Transverse colon (tissue), 4 donors: ENCODE results near the gene RBM23. TPM values are rescaled to one million over a fixed set of nuclear protein-coding genes. Genes with fewer than 3 reads are reported as not detected.

Experiments used
- DNase-seq: peaks from one replicate; pipeline ENCODE4 v3.0.0-alpha.2; 2019
- H3K27ac ChIP-seq, 4 donors: fragments of 200-600 bp; sonication (generic); 2 replicates each; pipeline ENCODE4 v1.5.1; 2016 to 2018; ENCODE audit warnings: inconsistent platforms in 4 of 4
- H3K27me3 ChIP-seq: fragments of 200-600 bp; sonication (generic); 2 replicates; pipeline ENCODE4 v1.5.1; 2017; ENCODE audit warnings: inconsistent platforms
- H3K36me3 ChIP-seq, 4 donors: fragments of 200-600 bp; sonication (generic); 2 replicates each; pipeline ENCODE4 v1.5.1; 2017 to 2019; ENCODE audit warnings: inconsistent platforms in 4 of 4
- H3K4me1 ChIP-seq, 4 donors: fragments of 200-600 bp; sonication (generic); 2 replicates each; pipeline ENCODE4 v1.5.1; 2017 to 2020; ENCODE audit warnings: inconsistent platforms in 4 of 4
- H3K4me3 ChIP-seq, 4 donors: fragments of 200-600 bp; sonication (generic); 1 replicate in 1 of 4; 2 replicates in 3 of 4; pipeline versions ENCODE4 v1.5.1 to v1.6.1; 2017 to 2019; ENCODE audit warnings: inconsistent platforms in 4 of 4
- H3K9me3 ChIP-seq, 2 donors: fragments of 200-600 bp; sonication (generic); 2 replicates each; pipeline ENCODE4 v1.5.1; 2017 to 2019; ENCODE audit warnings: inconsistent platforms in 2 of 2
- CTCF ChIP-seq, 5 experiments: fragments of 200-600 bp in 3 of 5; fragments of 450-650 bp in 2 of 5; sonication (generic) in 3 of 5; IDR thresholded peaks; 1 replicate in 2 of 5; 2 replicates in 3 of 5; pipeline ENCODE4 v1.5.1; 2016 to 2017; ENCODE audit warnings: antibody characterized with exemption in 5 of 5, inconsistent platforms in 3 of 5, mild to moderate bottlenecking in 2 of 5, moderate library complexity in 1 of 5
- EP300 ChIP-seq: sonication (generic); formaldehyde crosslinking; IDR thresholded peaks from one replicate; pipeline ENCODE4 v1.6.1; 2017; ENCODE audit warnings: antibody characterized with exemption, low read depth
- POLR2A ChIP-seq: fragments of 450-650 bp; IDR thresholded peaks from one replicate; pipeline ENCODE4 v1.6.1; 2016; ENCODE audit warnings: antibody characterized with exemption, mild to moderate bottlenecking, moderate library complexity
- POLR2AphosphoS5 ChIP-seq, 3 donors: sonication (generic); formaldehyde crosslinking; IDR thresholded peaks; one replicate each; pipeline ENCODE4 v1.6.1; 2016; ENCODE audit warnings: antibody characterized with exemption in 3 of 3
- WGBS, 2 donors: methylation state at CpG; one replicate each; pipeline ENCODE4 v1.1.5; 2018; ENCODE audit warnings: low coverage in 1 of 2; 5-methylcytosine and 5-hydroxymethylcytosine counted together
- in situ Hi-C, 4 donors: fragments of 200-750 bp; cut with MboI; loops; one replicate each; pipeline versions ENCODE4 v1.15.0 to v1.15.1; 2017; ENCODE audit warnings: low sequenced_read_pairs in 3 of 4, low pct_ligation_motif_present in 1 of 4, low pct_unique_long_range_greater_than_20kb in 1 of 4
- intact Hi-C: fragments of 100-400 bp; cut with DNase I; formaldehyde crosslinking; loops from one replicate; pipeline ENCODE4 v1.15.1; 2023; ENCODE audit warnings: low total_unique reads
- total RNA-seq, 4 donors: library from RNA; depleted of rRNA; stranded (reverse); fragments of >200 nt; gene quantifications; one replicate each; pipeline ENCODE4 v1.1.0, GENCODE V29; 2016

Gene RBM23
- total RNA-seq, 4 donors from 2014 or later: 96.4 to 186 (median 114) TPM

GRCh38 chr14:22848351-22849164, 70.4 kb downstream of the RBM23 start:
- in situ Hi-C loops: loop anchor here in 2 of 4 donors (10.0 to 25.0 kb wide), 2 partner anchors 261 to 284 kb away; partner anchors contain the start of genes ABHD4 (in 1 of the 2) and DAD1 (in 1 of the 2)
- Histone ChIP-seq H3K4me3 (no peak overlapping the region), H3K4me1 (peaks cover 39 to 76% (median 60%) of the 10 kb centered on the region in 4 donors), H3K36me3 (peaks cover 0 to 27% (median 3%) of the 10 kb centered on the region in 4 donors), H3K9me3 (no peaks in the 10 kb centered on the region), H3K27me3 (no peaks in the 10 kb centered on the region), H3K27ac (peak overlapping the region; percentile 76 to 92 (median 85))
- TF ChIP-seq POLR2AphosphoS5 (IDR thresholded peaks at IDR 0.05) (peak in 2 of 3 donors; percentile 33 to 34), EP300 (no peak), POLR2A (no peak)
- intact Hi-C loops: no loop called here
- WGBS, 2 donors: 51% methylated on average over 12 of the region's 12 CpGs; no CpG with 5 or more reads in 1 of the 2 donors
- DNase-seq: peak; percentile 56

GRCh38 chr14:22847661-22848341, 71.1 kb downstream of the RBM23 start:
- H3K36me3 ChIP-seq: peaks cover 0 to 35% (median 5%) of the 10 kb centered on the region in 4 donors
- DNase-seq: no peak
- 45 to 57% methylated on average over 4 to 14 of the region's 14 CpGs for WGBS, 2 donors
- peak overlapping the region; percentile 76 to 92 (median 85) for H3K27ac ChIP-seq
- no peak for TF ChIP-seq EP300
- no peak for TF ChIP-seq POLR2AphosphoS5 (IDR thresholded peaks at IDR 0.05)
- TF ChIP-seq POLR2A: no peak
- TF ChIP-seq CTCF (IDR thresholded peaks at IDR 0.05): no peak
- no peaks in the 10 kb centered on the region for H3K9me3 ChIP-seq
- H3K4me1 ChIP-seq: peaks cover 39 to 69% (median 55%) of the 10 kb centered on the region in 4 donors
- intact Hi-C loops (no loop called here), in situ Hi-C loops (loop anchor here in 2 of 4 donors (10.0 to 25.0 kb wide), 2 partner anchors 260 to 283 kb away; partner anchors contain the start of genes ABHD4 (in 1 of the 2) and DAD1 (in 1 of the 2))
- H3K4me3 ChIP-seq: no peak overlapping the region
- H3K27me3 ChIP-seq: no peaks in the 10 kb centered on the region

- Histone ChIP-seq H3K4me3 (no peak overlapping the region), H3K36me3 (peaks cover 0 to 44% (median 8%) of the 10 kb centered on the region in 4 donors), H3K9me3 (no peaks in the 10 kb centered on the region), H3K27ac (peak overlapping the region; percentile 76 to 92 (median 85)), H3K4me1 (peaks cover 39 to 63% (median 51%) of the 10 kb centered on the region in 4 donors), H3K27me3 (no peaks in the 10 kb centered on the region)
- in situ Hi-C loops: loop anchor here in 2 of 4 donors (10.0 to 25.0 kb wide), 2 partner anchors 260 to 282 kb away; partner anchors contain the start of genes ABHD4 (in 1 of the 2) and DAD1 (in 1 of the 2)
- intact Hi-C loops: no loop called here
- TF ChIP-seq POLR2AphosphoS5 (IDR thresholded peaks at IDR 0.05) (no peak), EP300 (no peak), POLR2A (no peak)
- DNase-seq: no peak
- WGBS, 2 donors: 44 to 70% methylated on average over 3 to 11 of the region's 11 CpGs
These were observed 72.1 kb downstream of the RBM23 start for GRCh38 chr14:22846811-22847307.

GRCh38 chr14:22845821-22846625, 72.9 kb downstream of the RBM23 start:
- H3K9me3 ChIP-seq: no peaks in the 10 kb centered on the region
- no peak for DNase-seq
- H3K4me1 ChIP-seq: peaks cover 38 to 58% (median 45%) of the 10 kb centered on the region in 4 donors
- H3K36me3 ChIP-seq: peaks cover 0 to 47% (median 8%) of the 10 kb centered on the region in 4 donors
- peak overlapping the region; percentile 76 to 92 (median 85) for H3K27ac ChIP-seq
- WGBS, 2 donors: 89 to 100% methylated on average over 1 to 26 of the region's 26 CpGs
- no peak overlapping the region for H3K4me3 ChIP-seq
- no peaks in the 10 kb centered on the region for H3K27me3 ChIP-seq
- intact Hi-C loops (no loop called here), in situ Hi-C loops (loop anchor here in 2 of 4 donors (10.0 to 25.0 kb wide), 2 partner anchors 259 to 281 kb away; partner anchors contain the start of genes ABHD4 (in 1 of the 2) and DAD1 (in 1 of the 2))
- no peak for TF ChIP-seq POLR2A

GRCh38 chr14:22845103-22845394, 73.9 kb downstream of the RBM23 start:
- no peaks in the 10 kb centered on the region for H3K27me3 ChIP-seq
- peak overlapping the region in 3 of 4 donors; percentile 3 to 92 (median 83) for H3K27ac ChIP-seq
- 98 to 100% methylated on average over 2 to 9 of the region's 9 CpGs for WGBS, 2 donors
- H3K9me3 ChIP-seq: no peaks in the 10 kb centered on the region
- no peak for TF ChIP-seq EP300
- no peak for TF ChIP-seq CTCF (IDR thresholded peaks at IDR 0.05)
- H3K4me3 ChIP-seq: no peak overlapping the region
- DNase-seq: no peak
- H3K4me1 ChIP-seq: peaks cover 33 to 54% (median 39%) of the 10 kb centered on the region in 4 donors
- in situ Hi-C loops: loop anchor here in 2 of 4 donors (10.0 to 25.0 kb wide), 2 partner anchors 258 to 280 kb away; partner anchors contain the start of genes ABHD4 (in 1 of the 2) and DAD1 (in 1 of the 2)
- H3K36me3 ChIP-seq: peaks cover 0 to 47% (median 8%) of the 10 kb centered on the region in 4 donors
- intact Hi-C loops: no loop called here
